NCI-H1694 (cell line): ENCODE results near the gene TEX47.

Source experiments
- DNase-seq: peaks from one replicate; lab custom pipeline; 2025; lab: John Stamatoyannopoulos, UW

Gene TEX47

DNA sequence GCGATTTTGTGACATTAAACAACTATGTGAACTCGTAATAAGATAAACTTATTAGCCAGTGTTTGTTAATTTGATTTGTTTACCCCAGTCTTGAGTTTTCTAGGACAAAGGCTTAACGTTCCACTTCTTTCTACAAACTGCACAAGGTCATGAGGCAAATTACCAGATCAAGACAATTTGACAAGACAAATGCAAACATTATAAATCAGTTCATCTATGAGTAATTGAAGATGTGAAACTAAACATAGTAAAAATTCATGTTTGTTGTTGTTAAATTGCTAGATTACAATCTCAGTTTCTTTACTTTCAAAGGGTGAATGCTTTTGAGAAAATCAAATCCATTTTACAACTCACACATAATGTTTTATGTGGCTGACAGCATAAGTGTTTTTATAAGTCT is 49.4 kb downstream of the TEX47 start:
- no peak for DNase-seq
